GM21717 (cell line): Measurements from ENCODE around the gene TSHZ2.
"Not testable (repeated sequence)": the region's sequence is repeated elsewhere in the genome, so short reads cannot be mapped to it uniquely, and the experiment has no call there.

ENCODE experiments used
- ATAC-seq: cut with Tn5 transposase; IDR thresholded peaks from one replicate; pipeline ENCODE4 v1.9.1; 2021; ENCODE audit warnings: mild to moderate bottlenecking, moderate library complexity; ENCODE audit not compliant: unreplicated experiment

TSHZ2 gene

DNA sequence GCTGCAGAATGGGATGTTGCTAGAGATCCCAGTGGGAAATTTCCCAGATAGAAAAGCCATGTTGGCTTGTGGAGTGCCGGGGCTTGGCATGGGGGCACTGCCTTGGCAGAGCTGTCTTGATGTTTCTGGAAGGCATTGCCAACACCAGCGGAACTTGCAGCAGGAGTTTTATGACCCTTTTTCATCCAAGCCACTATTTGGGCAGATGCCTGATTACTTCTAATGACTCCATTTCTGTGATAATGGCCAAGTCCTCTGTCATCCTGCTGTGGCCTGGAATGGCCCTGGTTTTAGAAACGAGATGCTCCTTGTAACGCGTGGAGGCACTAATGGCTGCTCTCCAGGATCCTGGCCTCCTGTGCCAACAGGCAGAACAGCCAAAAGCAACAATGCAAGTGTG, 392.5 kb downstream of the TSHZ2 start:
- ATAC-seq: no peak

DNA sequence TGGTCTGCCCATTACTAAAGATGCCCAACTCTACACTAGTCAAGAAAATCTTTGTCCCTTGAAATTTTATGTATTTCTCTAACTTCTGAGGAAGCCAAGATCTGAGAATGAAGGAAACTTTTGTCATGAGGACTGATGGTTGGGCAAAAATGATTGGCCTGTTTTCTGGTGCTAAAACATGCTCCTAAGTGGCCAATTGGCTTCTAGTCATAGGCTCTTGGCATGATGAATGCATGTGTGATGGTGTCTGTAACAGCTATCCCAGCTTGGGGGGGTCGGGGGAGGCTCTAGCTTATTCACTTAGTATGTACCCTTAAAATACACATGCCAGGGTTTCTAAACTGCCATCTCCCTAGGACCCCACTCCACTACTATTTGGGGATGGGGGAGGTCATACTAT, 392.9 kb downstream of the TSHZ2 start:
- no peak for ATAC-seq

- ATAC-seq: no peak
These were observed 393.4 kb downstream of the TSHZ2 start for GRCh38 chr20:53365539-53366075.

GRCh38 chr20:53366928-53367327, 394.8 kb downstream of the TSHZ2 start:
- ATAC-seq: not testable (repeated sequence)

- ATAC-seq: no peak
These were observed 397.7 kb downstream of the TSHZ2 start for GRCh38 chr20:53369871-53370270.

DNA sequence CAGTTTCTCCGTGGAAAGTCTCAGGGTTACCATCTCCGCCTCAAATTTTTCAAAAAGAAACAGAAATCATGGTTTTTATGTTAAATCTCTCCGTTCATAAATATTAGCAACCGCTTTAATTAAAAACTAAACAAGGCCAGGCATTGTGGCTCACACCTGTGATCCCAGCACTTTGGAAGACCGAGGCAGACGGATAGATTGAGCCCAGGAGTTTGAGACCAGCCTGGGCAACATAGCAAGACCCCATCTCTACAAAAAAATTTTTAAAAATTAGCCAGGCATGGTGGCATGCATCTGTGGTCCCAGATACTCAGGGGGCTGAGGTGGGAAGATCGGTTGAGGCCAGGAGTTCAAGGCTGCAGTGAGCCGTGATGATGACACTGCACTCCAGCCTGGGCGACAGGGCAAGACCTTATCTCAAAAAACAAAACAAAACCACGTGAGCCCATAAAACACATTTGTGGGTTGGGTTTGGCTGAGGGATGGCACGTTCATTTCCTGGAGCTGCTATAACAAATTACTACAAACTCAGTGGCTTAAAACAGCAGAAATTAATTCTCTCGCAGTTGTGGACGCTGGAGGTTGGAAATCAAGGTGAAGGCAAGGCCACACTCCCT, 398.3 kb downstream of the TSHZ2 start:
- no peak for ATAC-seq

DNA sequence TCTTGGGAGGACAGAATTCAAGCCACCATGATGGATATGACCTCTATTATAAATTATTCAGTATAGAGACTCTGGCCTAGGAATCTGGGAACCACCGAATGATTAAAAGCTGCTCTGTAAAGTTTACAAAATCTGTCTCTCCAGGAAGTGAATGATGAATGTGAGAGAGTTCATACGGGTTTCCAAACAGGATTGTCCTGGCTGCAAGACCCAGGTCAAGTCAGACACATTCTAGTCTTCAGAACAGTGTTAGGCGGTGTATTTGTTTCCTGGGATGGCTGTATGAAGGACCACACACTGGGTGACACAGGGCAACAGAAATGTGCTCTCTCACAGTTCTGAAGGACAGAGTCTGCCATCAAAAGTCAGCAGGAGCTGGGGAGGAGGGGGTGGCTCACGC, 399.1 kb downstream of the TSHZ2 start:
- ATAC-seq: no peak

DNA sequence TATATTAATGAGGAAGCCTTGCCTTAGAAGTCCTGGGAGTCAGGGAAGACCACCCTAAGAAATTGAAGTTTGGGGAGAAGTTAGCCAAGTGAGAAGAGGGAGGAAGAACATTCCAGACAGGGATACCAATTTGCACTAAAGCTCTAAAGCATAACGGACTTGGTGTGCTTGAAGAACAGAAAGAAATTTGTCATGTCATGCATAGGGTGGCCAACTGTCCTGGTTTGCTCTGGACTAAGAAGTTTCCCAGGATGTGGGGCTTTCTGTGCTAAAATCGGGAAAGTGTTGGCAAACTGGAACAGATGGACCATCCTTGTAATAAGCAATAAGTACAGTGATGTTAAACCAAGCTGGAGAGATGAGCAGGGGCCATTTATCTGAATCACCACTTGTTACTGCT, 403.9 kb downstream of the TSHZ2 start:
- no peak for ATAC-seq

- ATAC-seq: no peak
These were observed 407.1 kb downstream of the TSHZ2 start for GRCh38 chr20:53379014-53379832.

GRCh38 chr20:53379833-53380120, 407.6 kb downstream of the TSHZ2 start:
- no peak for ATAC-seq

DNA sequence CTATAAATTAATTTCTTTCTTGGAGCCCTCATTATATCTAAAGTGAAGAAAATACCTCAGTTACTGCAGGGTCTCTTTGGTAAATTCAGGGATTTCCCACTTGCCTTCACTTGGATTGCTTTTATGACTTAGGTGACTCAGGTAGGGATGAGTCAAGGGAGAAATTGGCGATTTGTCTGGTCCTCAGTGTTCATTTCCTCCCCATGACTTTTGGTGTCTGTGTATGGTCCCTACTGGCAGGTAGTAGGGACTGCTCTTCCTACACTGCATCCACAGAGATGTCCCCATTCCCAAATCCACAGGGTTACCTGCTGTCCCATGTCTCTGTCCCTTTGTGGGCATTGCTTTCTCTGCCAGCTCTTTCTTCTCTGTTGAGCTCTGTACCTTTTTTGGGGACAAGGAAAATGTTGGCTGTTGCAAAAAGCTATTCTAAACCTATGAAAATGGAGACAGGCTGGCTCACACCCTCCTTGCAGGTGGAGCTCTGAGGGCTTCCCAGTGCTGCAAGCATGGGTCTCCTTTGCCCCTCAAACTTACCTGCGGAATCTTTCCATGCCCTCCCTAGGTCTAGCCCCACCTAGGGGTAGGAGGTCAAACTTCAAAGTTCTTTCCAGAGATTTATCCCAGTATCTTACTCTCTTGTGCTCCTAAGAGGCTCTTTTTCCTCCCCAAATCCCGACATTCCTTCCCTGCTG, 409.6 kb downstream of the TSHZ2 start:
- no peak for ATAC-seq

- no peak for ATAC-seq
These were observed 410.2 kb downstream of the TSHZ2 start for GRCh38 chr20:53382263-53382844.

DNA sequence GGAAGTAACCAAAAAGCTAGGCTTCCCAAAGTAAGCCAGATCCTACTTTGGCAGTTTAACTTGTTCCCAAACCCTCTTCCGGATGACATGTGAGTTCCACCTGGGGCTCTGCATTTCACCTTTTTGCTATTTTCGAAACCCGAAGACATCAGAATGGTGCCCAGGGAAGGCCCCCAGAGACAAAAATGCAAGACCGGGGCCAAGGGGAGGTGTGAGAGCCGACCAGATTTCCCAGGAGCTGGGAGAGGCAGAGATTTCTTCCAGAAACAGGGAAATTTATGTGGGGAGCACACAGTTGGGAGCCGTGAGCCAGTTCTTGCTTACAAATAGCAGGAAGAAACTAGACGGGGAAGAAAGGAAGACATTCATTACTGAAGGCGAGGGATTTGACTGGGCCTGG, 411.8 kb downstream of the TSHZ2 start:
- ATAC-seq: no peak

DNA sequence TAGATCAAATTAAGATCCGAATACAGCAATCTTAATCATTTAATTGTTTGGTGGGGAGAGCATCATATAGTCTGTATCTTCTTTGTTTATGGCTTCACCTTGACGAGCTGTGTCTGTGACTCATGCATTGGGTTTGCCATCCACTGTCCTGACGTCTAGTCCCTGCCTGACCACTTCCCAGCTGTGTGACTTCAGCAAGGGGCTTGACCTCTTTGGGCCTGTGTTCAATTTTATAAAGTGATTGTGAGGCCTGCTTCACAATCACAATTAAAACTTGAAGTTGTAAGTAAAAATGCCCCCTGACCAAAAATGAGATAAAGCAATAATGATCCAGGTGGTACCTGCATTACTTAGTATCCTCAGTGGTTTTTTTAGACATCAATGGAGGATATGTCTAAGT, 412.2 kb downstream of the TSHZ2 start:
- ATAC-seq: no peak

- ATAC-seq: no peak
These were observed 414.0 kb downstream of the TSHZ2 start for GRCh38 chr20:53385941-53386767.

DNA sequence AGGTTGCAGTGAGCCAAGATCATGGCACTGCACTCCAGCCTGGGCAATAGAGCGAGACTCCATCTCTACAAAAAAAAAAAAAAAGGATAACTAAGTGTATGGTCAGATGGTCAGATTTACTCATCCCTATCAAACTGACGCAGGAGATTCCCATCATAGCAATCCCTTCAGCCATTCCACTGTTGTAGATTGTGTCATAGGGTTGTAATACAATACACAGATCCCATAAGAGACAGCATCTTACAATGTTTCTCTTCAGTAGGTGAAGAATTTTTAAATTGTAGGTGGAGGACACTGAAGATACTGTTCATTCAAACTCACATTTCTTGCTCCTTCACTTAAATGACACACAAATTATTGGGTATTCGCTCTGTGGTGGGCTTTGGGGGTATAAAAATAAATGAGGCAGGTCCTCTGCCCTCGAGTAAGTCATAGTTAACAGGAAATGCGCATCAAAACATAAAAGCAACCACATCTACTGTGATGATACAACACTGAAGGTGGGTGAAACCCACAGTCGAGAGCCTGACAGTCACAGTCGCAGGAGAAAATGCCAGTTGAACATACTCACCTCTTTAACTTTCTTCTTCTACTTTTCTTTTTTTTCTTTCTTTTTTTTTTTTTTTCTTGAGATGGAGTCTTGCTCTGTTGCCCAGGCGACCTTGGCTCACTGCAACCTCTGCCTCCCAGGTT, 416.0 kb downstream of the TSHZ2 start:
- no peak for ATAC-seq

DNA sequence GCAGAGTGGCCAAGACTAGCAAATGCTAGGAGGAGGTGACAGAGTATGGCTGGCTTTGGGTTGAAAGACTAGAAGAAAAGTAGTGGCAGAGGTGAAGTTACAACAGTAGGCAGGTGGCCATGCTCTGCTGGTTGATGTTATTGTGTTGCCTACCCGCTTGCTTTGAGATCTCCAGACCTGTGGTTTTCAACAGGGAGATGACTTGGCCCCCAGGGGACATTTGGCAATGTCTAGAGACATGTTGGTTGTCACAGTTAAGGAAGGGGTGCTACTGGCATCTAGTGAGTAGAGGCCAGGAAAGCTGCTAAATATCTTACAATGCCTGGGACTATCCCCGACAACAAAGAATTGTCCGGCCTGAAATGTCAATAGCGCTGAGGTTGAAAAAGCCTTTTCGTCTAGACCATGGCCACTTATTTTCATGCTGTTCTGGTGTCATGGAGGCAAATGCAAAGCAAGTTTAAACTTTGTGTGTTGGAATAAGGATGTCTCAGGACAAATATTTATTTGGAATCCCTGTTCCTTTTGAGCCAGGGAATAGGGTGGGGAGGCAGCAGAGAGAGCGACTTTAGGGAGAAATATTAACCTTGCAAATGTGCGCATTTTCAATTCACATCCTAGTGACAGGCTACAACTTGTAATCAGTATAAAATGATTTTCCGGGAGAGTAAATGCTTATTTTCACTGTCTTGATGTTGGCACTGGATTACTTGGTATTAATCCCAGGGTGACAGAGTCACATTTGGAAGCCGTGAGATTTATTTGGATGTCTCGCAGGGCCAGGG, 417.6 kb downstream of the TSHZ2 start:
- ATAC-seq: no peak

- no peak for ATAC-seq
These were observed 418.6 kb downstream of the TSHZ2 start for GRCh38 chr20:53390770-53391169.

GRCh38 chr20:53394433-53394832, 422.3 kb downstream of the TSHZ2 start:
- no peak for ATAC-seq
